ENCODE results near the gene BTNL3.
"Not testable (repeated sequence)": the region's sequence is repeated elsewhere in the genome, so short reads cannot be mapped to it uniquely, and the experiment has no call there.

The BTNL3 gene

DNA sequence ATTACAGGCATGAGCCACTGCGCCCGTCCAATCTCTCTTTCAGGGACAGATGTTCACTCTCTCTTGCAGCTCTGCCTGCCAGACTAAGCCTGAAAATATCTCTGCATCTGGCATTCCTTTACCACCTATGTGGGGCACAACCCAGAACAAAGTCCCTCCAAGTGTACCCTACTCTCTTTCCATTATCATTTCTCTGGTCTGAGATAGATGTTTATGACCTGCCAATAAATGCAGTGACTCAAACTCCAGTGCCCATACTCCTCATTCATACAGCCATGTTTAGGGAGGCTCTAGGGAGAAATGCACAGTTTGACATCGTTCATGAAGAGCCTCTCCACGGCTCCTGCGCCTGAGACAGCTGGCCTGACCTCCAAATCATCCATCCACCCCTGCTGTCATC, at the start of gene BTNL3:
TSS of gene BTNL3 (plus strand) at position 255 of the 400 bp plus-strand sequence. CDS start 183 bp downstream, outside the sequence.
- no peak for DNase-seq

- DNase-seq: no peak
Observed at GRCh38 chr5:180950291-180950949, 38.2 kb upstream of the BTNL3 start.

DNA sequence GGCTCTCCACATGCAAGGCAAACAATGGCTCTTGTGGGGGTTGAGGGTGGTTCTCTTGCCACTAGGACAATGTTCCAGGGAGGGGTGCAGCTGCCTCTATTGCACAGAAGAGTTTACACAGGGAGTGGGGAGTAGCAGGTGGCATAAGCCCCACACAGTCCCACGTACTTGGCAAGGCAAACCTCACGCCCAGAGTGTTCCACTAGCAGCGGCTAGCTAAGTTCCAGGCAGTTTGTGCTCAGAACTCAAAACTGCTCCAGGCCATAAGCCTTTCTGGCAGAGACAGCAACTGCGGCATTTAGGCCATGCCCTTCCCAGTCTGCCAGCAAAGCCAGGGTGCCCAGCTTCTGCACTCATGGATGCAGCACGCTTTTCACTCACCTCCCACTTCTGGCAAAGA, 29.0 kb upstream of the BTNL3 start:
- no peak for DNase-seq

GRCh38 chr5:180960209-180960608, 28.4 kb upstream of the BTNL3 start:
- no peak for DNase-seq

DNA sequence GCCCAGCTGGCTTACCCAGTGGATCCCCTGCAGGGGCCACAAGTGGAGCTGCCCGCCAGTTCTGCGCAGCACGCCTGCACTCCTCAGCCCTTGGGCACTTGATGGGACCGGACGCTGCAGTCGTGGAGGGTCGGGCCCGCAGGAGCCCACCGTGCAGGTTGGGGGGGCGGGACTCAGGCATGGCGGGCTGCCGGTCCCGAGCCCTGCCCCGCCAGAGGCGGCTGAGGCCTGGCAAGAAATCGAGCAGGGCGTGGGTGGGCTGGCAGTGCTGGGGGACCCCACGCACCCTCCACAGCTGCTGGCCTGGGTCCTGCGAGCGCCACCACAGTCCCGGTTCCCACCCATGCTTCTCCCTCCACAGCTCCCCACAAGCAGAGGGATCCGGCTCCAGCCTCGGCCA, 19.2 kb upstream of the BTNL3 start:
- no peak for DNase-seq

DNA sequence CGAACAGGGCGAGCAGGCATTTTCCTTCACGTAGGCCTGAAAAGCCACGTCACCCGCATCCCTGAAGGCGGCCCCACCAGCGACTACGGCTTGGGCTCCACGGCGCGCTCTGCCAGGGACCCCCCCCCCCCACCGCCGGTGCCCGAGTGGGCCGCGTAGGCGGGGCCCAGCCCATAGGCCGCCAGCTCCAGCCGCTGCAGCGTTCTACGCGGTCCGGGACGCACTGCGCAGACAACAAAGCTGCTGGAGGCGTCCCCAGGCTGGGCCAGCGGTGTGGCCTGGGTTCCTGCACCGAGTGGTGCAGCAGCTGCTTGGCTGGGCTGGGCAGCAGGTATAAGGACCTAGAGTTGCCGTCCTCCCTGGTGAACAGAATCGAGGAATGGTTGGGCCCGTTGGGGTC, 18.3 kb upstream of the BTNL3 start:
- no peak for DNase-seq

DNA sequence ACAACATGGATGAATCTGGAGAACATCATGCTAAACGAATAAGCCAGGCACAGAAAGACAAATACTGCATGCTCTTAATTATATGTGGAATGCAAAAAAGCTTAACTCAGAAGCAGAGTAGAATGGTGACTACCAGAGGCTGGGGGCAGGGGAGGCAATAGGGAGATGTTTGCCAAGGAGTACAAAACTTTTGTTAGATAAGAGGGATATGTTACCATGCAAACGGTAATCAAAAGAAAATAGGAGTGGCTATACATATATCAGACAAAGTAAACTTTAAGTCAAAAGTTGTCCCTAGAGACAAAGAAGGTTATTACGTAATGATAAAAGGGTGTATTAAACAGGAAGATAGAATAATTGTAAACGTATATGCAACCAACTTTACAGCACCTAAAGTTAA, 17.8 kb upstream of the BTNL3 start:
- no peak for DNase-seq

GRCh38 chr5:180974612-180975315, 13.9 kb upstream of the BTNL3 start:
- DNase-seq: no peak

DNA sequence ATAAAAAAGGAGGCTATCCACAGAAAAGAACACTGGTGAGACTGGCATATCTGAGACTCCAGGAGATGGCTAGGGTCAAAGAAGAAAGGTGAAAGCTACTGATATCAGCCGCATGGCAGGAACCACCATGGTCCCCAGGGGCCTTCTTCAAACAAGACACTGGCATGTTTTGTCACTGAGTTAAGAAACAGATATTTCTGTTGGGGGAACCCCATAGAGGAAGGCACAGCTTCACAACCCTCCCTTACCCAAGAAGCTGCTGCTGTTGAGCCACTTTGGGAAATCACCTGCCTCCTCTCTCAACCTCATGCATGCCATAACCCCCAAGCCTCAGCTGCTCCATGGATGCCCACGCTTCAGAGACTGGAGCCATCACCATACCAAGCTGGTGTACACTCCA, 13.3 kb upstream of the BTNL3 start:
- peak in 2 of 3 donors; percentile 27 to 31 for DNase-seq

GRCh38 chr5:180976518-180976917, 12.1 kb upstream of the BTNL3 start:
- DNase-seq: no peak

- no peak for DNase-seq
Observed at GRCh38 chr5:180977852-180978251, 10.8 kb upstream of the BTNL3 start.

GRCh38 chr5:180982008-180982741, 6.5 kb upstream of the BTNL3 start:
- no peak for DNase-seq

DNA sequence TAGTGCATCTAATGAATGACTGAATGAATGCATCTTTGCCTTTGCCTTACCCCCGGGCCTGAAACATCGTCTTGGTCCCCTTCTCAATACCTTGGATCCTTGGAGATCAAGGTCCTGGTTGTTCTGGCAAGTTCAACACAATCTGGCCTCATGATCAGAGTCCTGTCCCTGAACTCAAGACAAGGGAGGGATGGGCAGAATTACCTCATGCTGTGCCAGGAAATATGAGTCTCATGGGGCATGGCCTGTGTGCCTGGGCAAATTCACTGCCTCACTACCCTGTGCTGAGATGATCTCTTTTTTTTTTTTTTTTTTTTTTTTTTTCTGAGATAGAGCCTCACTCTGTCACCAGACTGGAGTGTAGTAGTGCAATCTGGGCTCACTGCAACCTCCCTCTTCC, 630 bp upstream of the BTNL3 start:
- no peak for DNase-seq

GRCh38 chr5:180990086-180990881, 1.6 kb downstream of the BTNL3 start:
- no peak for DNase-seq

GRCh38 chr5:180990882-180991242, 2.2 kb downstream of the BTNL3 start:
- no peak for DNase-seq

GRCh38 chr5:181001947-181002346, 13.3 kb downstream of the BTNL3 start:
- no peak for DNase-seq

DNA sequence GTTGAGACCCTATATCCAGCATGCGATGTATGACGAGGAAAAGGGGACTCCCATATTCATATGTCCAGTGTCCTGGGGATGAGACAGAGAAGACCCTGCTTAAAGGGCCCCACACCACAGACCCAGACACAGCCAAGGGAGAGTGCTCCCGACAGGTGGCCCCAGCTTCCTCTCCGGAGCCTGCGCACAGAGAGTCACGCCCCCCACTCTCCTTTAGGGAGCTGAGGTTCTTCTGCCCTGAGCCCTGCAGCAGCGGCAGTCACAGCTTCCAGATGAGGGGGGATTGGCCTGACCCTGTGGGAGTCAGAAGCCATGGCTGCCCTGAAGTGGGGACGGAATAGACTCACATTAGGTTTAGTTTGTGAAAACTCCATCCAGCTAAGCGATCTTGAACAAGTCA, 17.1 kb downstream of the BTNL3 start:
- DNase-seq: no peak

DNA sequence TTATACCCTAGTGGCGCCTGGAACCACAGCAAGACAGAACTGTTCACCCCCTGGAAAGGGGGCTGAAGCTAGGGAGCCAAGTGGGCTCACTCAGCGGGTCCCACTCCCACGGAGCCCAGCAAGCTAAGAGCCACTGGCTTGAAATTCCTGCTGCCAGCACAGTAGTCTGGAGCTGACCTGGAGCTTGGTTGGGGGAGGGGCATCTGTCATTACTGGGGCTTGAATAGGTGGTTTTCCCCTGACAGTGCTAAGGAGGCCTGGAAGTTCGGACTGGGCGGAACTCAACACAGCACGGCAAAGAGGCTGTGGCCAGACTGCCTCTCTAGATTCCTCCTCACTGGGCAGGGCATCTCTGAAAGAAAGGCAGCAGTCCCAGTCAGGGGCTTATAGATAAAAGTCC, 19.5 kb downstream of the BTNL3 start:
- DNase-seq: no peak

GRCh38 chr5:181010018-181010417, 21.4 kb downstream of the BTNL3 start:
- DNase-seq: not testable (repeated sequence)

- not testable (repeated sequence) for DNase-seq
Observed at GRCh38 chr5:181014654-181015053, 26.0 kb downstream of the BTNL3 start.

DNA sequence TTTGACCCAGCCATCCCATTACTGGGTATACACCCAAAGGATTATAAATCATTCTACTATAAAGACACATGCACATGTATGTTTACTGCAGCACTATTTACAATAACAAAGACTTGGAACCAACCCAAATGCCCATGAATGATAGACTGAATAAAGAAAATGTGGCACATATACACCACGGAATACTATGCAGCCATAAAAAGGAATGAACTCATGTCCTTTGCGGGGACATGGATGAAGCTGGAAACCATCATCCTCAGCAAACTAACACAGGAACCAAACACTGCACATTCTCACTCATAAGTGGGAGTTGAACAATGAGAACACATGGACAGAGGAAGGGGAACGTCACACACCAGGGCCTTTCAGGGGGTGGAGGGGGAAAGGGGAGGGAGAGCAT, 28.8 kb downstream of the BTNL3 start:
- DNase-seq: not testable (repeated sequence)

- DNase-seq: no peak
Observed at GRCh38 chr5:181020688-181021087, 32.0 kb downstream of the BTNL3 start.

Measured in suppressor macrophage treated with lipopolysaccharide for 1 hour (primary cell).